HEK293 (cell line): ENCODE results near the gene PROCA1.

Source experiments
- CTCF ChIA-PET: fragments of 350-600 bp; formaldehyde crosslinking; extraction: SDS; loops from one replicate; lab custom pipeline; 2021; ENCODE audit warnings: antibody characterized with exemption; lab: Yijun Ruan, JAX
- POLR2A ChIA-PET: fragments of 300-600 bp; formaldehyde crosslinking; extraction: SDS; loops from one replicate; lab custom pipeline; 2020; ENCODE audit warnings: antibody characterized with exemption, inconsistent platforms; lab: Yijun Ruan, JAX
- H3K27ac ChIP-seq: fragments of 200-500 bp; sonication (Bioruptor generic); 2 replicates; pipeline ENCODE4 v1.5.1; 2014; ENCODE audit warnings: low read depth, low read length, control low read depth, inconsistent platforms; ENCODE audit errors: extremely low read depth
- H3K36me3 ChIP-seq, 2 experiments: fragments of 200-500 bp in 1 of 2; sonication (Bioruptor generic) in 1 of 2; 1 replicate in 1 of 2; 2 replicates in 1 of 2; pipeline ENCODE4 v1.5.1; 2014 to 2017; ENCODE audit warnings: inconsistent platforms in 2 of 2, low read length in 2 of 2; ENCODE audit not compliant: control insufficient read depth in 2 of 2, insufficient read depth in 1 of 2
- H3K4me1 ChIP-seq: fragments of 200-500 bp; sonication (Bioruptor generic); 2 replicates; pipeline ENCODE4 v1.5.1; 2014; ENCODE audit warnings: mild to moderate bottlenecking, low read length, inconsistent platforms; ENCODE audit not compliant: control insufficient read depth, insufficient read depth
- H3K4me3 ChIP-seq: 2 replicates; pipeline ENCODE4 v1.5.1; 2011; ENCODE audit warnings: low read depth, mild to moderate bottlenecking, control low read depth, low read length, moderate library complexity
- H3K9me3 ChIP-seq: fragments of 200-500 bp; sonication (Bioruptor generic); 2 replicates; pipeline ENCODE4 v1.5.1; 2014; ENCODE audit warnings: low read depth, low read length, inconsistent platforms; ENCODE audit not compliant: control insufficient read depth, insufficient read depth
- GFI1B ChIP-seq: fragments of 450-650 bp; formaldehyde crosslinking; IDR thresholded peaks from 2 replicates; pipeline ENCODE4 v1.5.1; 2016; ENCODE audit warnings: missing biosample characterization, missing genetic modification characterization
- OVOL3 ChIP-seq: fragments of 450-650 bp; formaldehyde crosslinking; IDR thresholded peaks from 2 replicates; pipeline ENCODE4 v1.5.1; 2016; ENCODE audit warnings: missing biosample characterization, missing genetic modification characterization
- PRDM2 ChIP-seq: fragments of 450-650 bp; formaldehyde crosslinking; IDR thresholded peaks from 2 replicates; pipeline ENCODE4 v1.5.1; 2016; ENCODE audit warnings: missing biosample characterization, missing genetic modification characterization, borderline replicate concordance
- REST ChIP-seq: fragments of 450-650 bp; formaldehyde crosslinking; IDR thresholded peaks from 2 replicates; pipeline ENCODE4 v1.5.1; 2016; ENCODE audit warnings: missing biosample characterization, missing genetic modification characterization
- YY2 ChIP-seq: fragments of 450-650 bp; formaldehyde crosslinking; IDR thresholded peaks from 2 replicates; pipeline ENCODE4 v1.5.1; 2016; ENCODE audit warnings: missing biosample characterization, missing genetic modification characterization
- ZBTB10 ChIP-seq: fragments of 450-650 bp; formaldehyde crosslinking; IDR thresholded peaks from 2 replicates; pipeline ENCODE4 v1.5.1; 2016; ENCODE audit warnings: missing biosample characterization, missing genetic modification characterization
- ZNF174 ChIP-seq: fragments of 450-650 bp; formaldehyde crosslinking; IDR thresholded peaks from 2 replicates; pipeline ENCODE4 v1.5.0; 2017; ENCODE audit warnings: missing biosample characterization, mild to moderate bottlenecking, missing genetic modification characterization
- ZNF184 ChIP-seq: fragments of 450-650 bp; IDR thresholded peaks from 2 replicates; pipeline ENCODE4 v1.5.1; 2018; ENCODE audit warnings: missing biosample characterization, mild to moderate bottlenecking, missing genetic modification characterization
- ZNF513 ChIP-seq: fragments of 450-650 bp; IDR thresholded peaks from 2 replicates; pipeline ENCODE4 v1.5.1; 2018; ENCODE audit warnings: missing biosample characterization, missing genetic modification characterization
- ZNF585B ChIP-seq: fragments of 450-650 bp; formaldehyde crosslinking; IDR thresholded peaks from 2 replicates; pipeline ENCODE4 v1.5.1; 2016; ENCODE audit warnings: missing biosample characterization, missing genetic modification characterization
- ZNF692 ChIP-seq: fragments of 450-650 bp; formaldehyde crosslinking; IDR thresholded peaks from 2 replicates; pipeline ENCODE4 v1.5.1; 2016; ENCODE audit warnings: missing biosample characterization, missing genetic modification characterization

The PROCA1 gene

GRCh38 chr17:28685366-28685765 lies 26.3 kb downstream of the PROCA1 start:
- ChIA-PET POLR2A (no interaction called here), CTCF (interaction anchor here (0.6 to 1.2 kb wide), 3 partner anchors 17 to 42 kb away, joined by 3 to 5 read pairs (median 3); no protein-coding TSS in a partner anchor)
- TF ChIP-seq REST (tag by site-specific recombination) (no peak), OVOL3 (no peak), YY2 (tag by site-specific recombination) (no peak), ZNF184 (tag by site-specific recombination) (no peak), ZNF174 (tag by site-specific recombination) (no peak), PRDM2 (tag by site-specific recombination) (no peak), GFI1B (no peak), ZBTB10 (tag by site-specific recombination) (no peak), ZNF513 (tag by site-specific recombination) (no peak), ZNF585B (no peak), ZNF692 (no peak)
- H3K27ac ChIP-seq: no peak overlapping the region
- H3K4me3 ChIP-seq: no peak overlapping the region
- H3K9me3 ChIP-seq: no peaks in the 10 kb centered on the region
- H3K4me1 ChIP-seq: no peaks in the 10 kb centered on the region
- peaks cover 79 to 99% of the 10 kb centered on the region in 2 experiments for H3K36me3 ChIP-seq
